Posterior cingulate gyrus (tissue), 11 donors: ENCODE measurements around the gene FAM107B.
"Not testable (repeated sequence)": the region's sequence is repeated elsewhere in the genome, so short reads cannot be mapped to it uniquely, and the experiment has no call there.

Experiments
- DNase-seq, 10 donors: peaks; one replicate each; pipeline versions ENCODE4 v3.0.0 to v3.0.0-alpha.2; 2020 to 2021; ENCODE audit warnings: mixed read lengths in 3 of 10
- intact Hi-C: fragments of 100-400 bp; cut with DNase I; formaldehyde crosslinking; loops from one replicate; pipeline ENCODE4 v1.15.1; 2023

FAM107B gene

GRCh38 chr10:14737808-14738545 is 36.7 kb downstream of the FAM107B start:
- peak in 1 of 10 donors; percentile 66 for DNase-seq
- intact Hi-C loops = no loop called here

- DNase-seq = peak in 2 of 10 donors; percentile 25 to 77
Observed at GRCh38 chr10:14736600-14737081, 38.1 kb downstream of the FAM107B start.

GRCh38 chr10:14736043-14736442 is 38.7 kb downstream of the FAM107B start:
- intact Hi-C loops = no loop called here
- DNase-seq = no peak

More at GRCh38 chr10:14736600-14737081, 38.1 kb downstream of the FAM107B start:
- intact Hi-C loops = no loop called here

- intact Hi-C loops = no loop called here
- DNase-seq = no peak
Observed at GRCh38 chr10:14731875-14732512, 42.7 kb downstream of the FAM107B start.

GRCh38 chr10:14728346-14728745 is 46.4 kb downstream of the FAM107B start:
- intact Hi-C loops = no loop called here
- DNase-seq = no peak

- intact Hi-C loops = no loop called here
- no peak for DNase-seq
Observed at GRCh38 chr10:14727924-14728323, 46.8 kb downstream of the FAM107B start.

GRCh38 chr10:14727465-14727864 is 47.2 kb downstream of the FAM107B start:
- intact Hi-C loops = no loop called here

GRCh38 chr10:14724931-14725330 is 49.8 kb downstream of the FAM107B start:
- DNase-seq = no peak
- intact Hi-C loops = no loop called here

More at GRCh38 chr10:14727465-14727864, 47.2 kb downstream of the FAM107B start:
- DNase-seq = no peak

- intact Hi-C loops = no loop called here
- DNase-seq = no peak
Observed at GRCh38 chr10:14723052-14723689, 51.5 kb downstream of the FAM107B start.

- intact Hi-C loops = no loop called here
Observed at GRCh38 chr10:14717552-14717951, 57.1 kb downstream of the FAM107B start.

GRCh38 chr10:14712991-14713424 is 61.7 kb downstream of the FAM107B start:
- intact Hi-C loops = loop anchor here (2.0 kb wide), 1 partner anchor 44 kb away; no protein-coding TSS in a partner anchor
- DNase-seq = no peak

More at GRCh38 chr10:14717552-14717951, 57.1 kb downstream of the FAM107B start:
- no peak for DNase-seq

- intact Hi-C loops, DNase-seq: not testable (repeated sequence)
Observed at GRCh38 chr10:14709344-14709743, 65.4 kb downstream of the FAM107B start.

- DNase-seq = no peak
- intact Hi-C loops = no loop called here
Observed at GRCh38 chr10:14707481-14707880, 67.2 kb downstream of the FAM107B start.

GRCh38 chr10:14705548-14706230 is 69.0 kb downstream of the FAM107B start:
- intact Hi-C loops = no loop called here
- DNase-seq = no peak

GRCh38 chr10:14703631-14704001 is 71.1 kb downstream of the FAM107B start:
- intact Hi-C loops = no loop called here
- no peak for DNase-seq

GRCh38 chr10:14701466-14701865 is 73.2 kb downstream of the FAM107B start:
- intact Hi-C loops = no loop called here
- no peak for DNase-seq

GRCh38 chr10:14700546-14700945 is 74.2 kb downstream of the FAM107B start:
- no peak for DNase-seq
- intact Hi-C loops = no loop called here

- DNase-seq = no peak
- intact Hi-C loops = no loop called here
Observed at GRCh38 chr10:14699482-14699881, 75.2 kb downstream of the FAM107B start.

GRCh38 chr10:14698829-14699170 is 75.9 kb downstream of the FAM107B start:
- intact Hi-C loops = no loop called here
- no peak for DNase-seq

- DNase-seq = no peak
- intact Hi-C loops = no loop called here
Observed at GRCh38 chr10:14698111-14698828, 76.4 kb downstream of the FAM107B start.
